ENCODE data around the gene ENSA.

- no peak for TF ChIP-seq EZH2 (IDR thresholded peaks at IDR 0.05; ENCODE audit: borderline replicate concordance, low read length)
- peak in 1 of 2 donors; percentile 9 for TF ChIP-seq CTCF (conservative IDR thresholded peaks at IDR 0.05 in 1 of 2, IDR thresholded peaks at IDR 0.05 in 1 of 2; ENCODE audit: extremely low read depth in 1 of 2, insufficient read depth in 1 of 2, low read depth in 1 of 2, low read length in 2 of 2)
These were observed 50.1 kb downstream of the ENSA start, which contains the start of gene MCL1 for GRCh38 chr1:150579110-150579944.
